ENCODE results near the gene HES4.

HES4 gene

DNA sequence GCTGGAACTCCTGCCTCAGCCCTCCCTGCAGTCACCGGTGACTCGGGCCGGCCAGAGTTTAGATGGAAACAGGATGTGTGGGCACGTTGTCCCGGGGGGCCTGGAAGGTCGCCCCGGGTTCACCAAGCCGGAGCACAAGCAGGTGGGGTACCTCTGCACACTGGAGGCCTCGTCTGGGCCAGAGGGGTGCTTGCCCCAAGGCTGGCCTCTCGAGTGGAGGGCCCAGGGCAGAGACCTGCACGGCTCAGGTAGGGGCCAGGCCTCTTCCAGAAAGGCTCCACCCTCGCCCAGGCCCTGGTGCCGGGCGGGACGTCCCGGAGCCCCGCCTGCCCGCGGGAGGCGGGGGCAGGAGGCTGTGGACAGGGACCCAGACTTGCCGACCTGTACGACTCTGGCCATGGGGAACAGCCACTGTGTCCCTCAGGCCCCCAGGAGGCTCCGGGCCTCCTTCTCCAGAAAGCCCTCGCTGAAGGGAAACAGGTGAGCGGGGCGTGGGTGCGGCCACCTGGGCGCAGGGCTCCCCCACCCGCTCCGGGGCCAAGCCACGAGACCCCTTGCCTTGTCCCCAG is 33.7 kb downstream of the HES4 start, which contains the start of gene PLEKHN1:
Gene PLEKHN1 (plus strand): TSS at position 348 of the 569 bp plus-strand sequence. CDS start 50 bp downstream, at position 398.
- peak within 1 kb of the TSS; percentile 61 for H3K4me3 ChIP-seq (ENCODE audit: low read depth, low read length)
- TF ChIP-seq, protein P1, sequence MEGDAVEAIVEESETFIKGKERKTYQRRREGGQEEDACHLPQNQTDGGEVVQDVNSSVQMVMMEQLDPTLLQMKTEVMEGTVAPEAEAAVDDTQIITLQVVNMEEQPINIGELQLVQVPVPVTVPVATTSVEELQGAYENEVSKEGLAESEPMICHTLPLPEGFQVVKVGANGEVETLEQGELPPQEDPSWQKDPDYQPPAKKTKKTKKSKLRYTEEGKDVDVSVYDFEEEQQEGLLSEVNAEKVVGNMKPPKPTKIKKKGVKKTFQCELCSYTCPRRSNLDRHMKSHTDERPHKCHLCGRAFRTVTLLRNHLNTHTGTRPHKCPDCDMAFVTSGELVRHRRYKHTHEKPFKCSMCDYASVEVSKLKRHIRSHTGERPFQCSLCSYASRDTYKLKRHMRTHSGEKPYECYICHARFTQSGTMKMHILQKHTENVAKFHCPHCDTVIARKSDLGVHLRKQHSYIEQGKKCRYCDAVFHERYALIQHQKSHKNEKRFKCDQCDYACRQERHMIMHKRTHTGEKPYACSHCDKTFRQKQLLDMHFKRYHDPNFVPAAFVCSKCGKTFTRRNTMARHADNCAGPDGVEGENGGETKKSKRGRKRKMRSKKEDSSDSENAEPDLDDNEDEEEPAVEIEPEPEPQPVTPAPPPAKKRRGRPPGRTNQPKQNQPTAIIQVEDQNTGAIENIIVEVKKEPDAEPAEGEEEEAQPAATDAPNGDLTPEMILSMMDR (IDR thresholded peaks at IDR 0.05; ENCODE audit: low read depth, low read length) = no peak

DNA sequence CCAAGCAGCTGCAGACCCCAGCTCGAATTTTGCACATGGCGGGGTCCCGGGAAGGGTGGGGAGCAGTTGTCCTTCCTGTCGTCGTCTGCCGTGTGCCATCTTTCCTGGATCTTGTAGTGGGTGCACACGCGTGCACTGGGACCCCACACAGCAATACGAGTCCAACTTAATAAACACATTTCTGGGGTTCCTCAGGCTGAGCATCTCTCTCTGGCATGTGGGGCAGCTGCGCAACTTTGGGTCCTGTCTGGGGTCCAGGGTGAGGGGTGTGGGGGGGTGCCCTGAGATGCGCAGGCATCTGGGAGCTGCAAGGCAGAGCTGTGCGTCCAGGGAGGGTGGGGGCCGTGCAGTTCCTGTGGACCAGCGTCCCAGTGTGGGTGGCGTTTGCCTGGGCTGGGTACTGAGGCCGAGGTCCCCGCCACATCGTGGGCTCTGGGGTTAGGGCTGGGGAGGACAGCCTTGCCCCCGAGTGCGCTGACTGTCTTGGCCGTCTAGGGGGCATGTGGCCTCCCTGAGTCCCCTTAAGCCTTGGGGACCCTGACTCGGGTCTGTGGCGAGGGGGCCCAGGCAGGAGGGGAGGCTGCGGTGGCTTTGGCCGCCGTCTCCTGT is 34.3 kb downstream of the HES4 start:
- H3K4me3 ChIP-seq (ENCODE audit: low read depth, low read length) = peak overlapping the region; percentile 61
- TF ChIP-seq, protein P1 (IDR thresholded peaks at IDR 0.05; ENCODE audit: low read depth, low read length) = no peak

DNA sequence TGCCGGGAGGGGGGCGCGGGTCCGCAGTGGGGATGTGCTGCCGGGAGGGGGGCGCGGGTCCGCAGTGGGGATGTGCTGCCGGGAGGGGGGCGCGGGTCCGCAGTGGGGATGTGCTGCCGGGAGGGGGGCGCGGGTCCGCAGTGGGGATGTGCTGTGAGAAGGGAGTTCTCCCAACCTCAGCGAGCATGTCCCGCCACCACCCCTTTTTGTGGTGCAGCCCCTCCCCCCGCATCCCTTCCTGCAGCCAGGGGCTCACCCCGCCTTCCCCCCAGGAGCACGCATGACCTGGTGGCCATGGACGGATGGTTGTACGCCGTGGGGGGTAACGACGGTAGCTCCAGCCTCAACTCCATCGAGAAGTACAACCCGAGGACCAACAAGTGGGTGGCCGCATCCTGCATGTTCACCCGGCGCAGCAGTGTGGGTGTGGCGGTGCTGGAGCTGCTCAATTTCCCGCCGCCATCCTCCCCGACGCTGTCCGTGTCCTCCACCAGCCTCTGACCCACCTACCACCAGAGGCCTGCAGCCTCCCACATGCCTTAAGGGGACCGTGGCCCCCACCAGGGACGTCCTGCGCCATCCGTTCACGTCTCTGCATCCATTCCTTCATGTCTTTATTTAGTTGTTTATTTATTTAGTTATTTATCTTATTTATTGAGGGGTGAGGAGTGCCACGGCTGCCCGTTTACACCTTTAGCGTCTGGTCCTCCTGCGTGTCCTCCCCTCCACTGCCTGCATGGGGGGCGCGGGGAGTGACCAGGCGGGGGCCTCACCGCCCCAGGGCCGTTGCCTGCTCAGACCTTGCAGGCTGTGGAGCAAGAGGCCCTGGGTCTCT is 35.0 kb downstream of the HES4 start:
- H3K4me3 ChIP-seq (ENCODE audit: low read depth, low read length) = no peak overlapping the region
- TF ChIP-seq, protein P1 (IDR thresholded peaks at IDR 0.05; ENCODE audit: low read depth, low read length) = no peak

DNA sequence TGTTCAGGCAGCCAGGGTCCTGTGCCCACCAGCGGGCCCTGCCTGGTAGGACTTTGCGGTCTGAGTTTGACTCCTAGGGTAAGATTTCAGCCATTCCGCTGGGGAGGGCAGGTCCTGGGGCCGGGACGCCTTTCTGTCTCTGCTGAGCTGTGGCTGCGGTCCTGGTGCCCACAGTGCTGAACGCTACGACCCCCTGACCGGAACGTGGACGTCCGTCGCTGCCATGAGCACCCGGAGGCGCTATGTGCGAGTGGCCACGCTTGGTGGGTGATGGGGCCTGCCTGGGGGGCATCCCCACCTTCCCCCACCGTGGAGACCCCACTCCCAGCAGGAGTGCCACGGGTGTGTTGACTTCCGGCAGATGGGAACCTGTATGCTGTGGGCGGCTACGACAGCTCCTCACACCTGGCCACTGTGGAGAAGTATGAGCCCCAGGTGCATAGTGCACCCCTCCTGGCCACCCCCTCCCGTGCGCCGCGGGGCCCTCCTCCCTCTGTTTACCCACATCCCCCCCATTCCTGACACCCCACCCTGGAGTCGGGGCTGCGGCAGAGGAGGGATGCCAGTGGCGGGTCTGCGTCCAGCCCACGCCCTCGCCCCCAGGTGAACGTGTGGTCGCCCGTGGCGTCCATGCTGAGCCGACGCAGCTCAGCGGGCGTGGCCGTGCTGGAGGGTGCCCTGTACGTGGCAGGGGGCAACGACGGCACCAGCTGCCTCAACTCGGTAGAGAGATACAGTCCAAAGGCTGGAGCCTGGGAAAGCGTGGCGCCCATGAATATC is 36.0 kb downstream of the HES4 start:
- no peak overlapping the region for H3K4me3 ChIP-seq (ENCODE audit: low read depth, low read length)
- TF ChIP-seq, protein P1 (IDR thresholded peaks at IDR 0.05; ENCODE audit: low read depth, low read length) = no peak

DNA sequence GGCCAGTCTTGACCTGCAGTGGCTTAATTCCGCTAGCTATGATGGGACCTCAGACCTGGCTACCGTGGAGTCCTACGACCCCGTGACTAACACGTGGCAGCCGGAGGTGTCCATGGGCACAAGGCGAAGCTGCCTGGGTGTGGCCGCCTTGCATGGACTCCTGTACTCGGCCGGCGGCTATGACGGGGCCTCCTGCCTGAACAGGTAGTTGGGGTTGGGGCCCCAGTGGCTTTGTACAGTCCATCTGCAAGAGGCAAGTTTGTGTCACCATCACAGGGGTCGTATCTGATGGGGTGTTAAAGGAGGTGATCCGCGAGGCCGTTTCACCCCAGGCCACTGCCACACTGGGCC is 36.6 kb downstream of the HES4 start:
- TF ChIP-seq, protein P1 (IDR thresholded peaks at IDR 0.05; ENCODE audit: low read depth, low read length) = no peak

DNA sequence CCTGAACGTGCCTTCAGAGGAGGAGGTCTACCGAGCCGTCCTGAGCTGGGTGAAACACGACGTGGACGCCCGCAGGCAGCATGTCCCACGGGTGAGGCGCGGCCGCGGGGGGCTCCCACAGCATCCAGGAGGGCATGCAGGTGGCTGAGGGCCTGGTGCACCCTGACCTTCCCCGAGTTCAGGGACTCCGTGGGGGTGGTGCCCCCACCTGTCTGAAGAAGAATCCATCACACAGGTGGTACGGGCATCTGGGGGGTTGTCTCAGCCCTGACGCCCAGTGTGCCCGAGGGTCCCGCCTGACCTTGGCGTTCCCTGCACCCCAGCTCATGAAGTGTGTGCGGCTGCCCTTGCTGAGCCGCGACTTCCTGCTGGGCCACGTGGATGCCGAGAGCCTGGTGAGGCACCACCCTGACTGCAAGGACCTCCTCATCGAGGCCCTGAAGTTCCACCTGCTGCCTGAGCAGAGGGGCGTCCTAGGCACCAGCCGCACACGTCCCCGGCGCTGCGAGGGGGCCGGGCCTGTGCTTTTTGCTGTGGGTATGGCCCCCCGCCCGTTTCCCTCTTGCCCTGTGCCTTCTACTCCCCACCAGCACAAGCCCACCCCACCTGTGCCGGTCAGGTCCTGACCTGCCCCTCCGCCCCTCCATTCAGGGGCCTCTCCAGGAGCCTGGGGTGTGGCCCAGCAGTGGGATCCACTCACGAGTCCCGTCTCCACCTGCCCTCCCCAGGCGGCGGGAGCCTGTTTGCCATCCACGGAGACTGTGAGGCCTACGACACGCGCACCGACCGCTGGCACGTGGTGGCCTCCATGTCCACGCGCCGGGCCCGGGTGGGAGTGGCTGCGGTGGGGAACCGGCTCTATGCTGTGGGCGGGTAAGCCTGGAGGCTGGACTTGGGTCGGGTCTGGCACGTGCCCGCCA is 37.3 kb downstream of the HES4 start:
- H3K4me3 ChIP-seq (ENCODE audit: low read depth, low read length) = no peak overlapping the region
- TF ChIP-seq, protein P1 (IDR thresholded peaks at IDR 0.05; ENCODE audit: low read depth, low read length) = no peak

More for the DNA sequence above, 36.6 kb downstream of the HES4 start:
- no peak overlapping the region for H3K4me3 ChIP-seq (ENCODE audit: low read depth, low read length)
